ENCODE measurements around the gene TRPV5.

- TF ChIP-seq, protein P1, sequence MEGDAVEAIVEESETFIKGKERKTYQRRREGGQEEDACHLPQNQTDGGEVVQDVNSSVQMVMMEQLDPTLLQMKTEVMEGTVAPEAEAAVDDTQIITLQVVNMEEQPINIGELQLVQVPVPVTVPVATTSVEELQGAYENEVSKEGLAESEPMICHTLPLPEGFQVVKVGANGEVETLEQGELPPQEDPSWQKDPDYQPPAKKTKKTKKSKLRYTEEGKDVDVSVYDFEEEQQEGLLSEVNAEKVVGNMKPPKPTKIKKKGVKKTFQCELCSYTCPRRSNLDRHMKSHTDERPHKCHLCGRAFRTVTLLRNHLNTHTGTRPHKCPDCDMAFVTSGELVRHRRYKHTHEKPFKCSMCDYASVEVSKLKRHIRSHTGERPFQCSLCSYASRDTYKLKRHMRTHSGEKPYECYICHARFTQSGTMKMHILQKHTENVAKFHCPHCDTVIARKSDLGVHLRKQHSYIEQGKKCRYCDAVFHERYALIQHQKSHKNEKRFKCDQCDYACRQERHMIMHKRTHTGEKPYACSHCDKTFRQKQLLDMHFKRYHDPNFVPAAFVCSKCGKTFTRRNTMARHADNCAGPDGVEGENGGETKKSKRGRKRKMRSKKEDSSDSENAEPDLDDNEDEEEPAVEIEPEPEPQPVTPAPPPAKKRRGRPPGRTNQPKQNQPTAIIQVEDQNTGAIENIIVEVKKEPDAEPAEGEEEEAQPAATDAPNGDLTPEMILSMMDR (IDR thresholded peaks at IDR 0.05; ENCODE audit: poor library complexity), result no peak
- no peak for TF ChIP-seq EZH2 (IDR thresholded peaks at IDR 0.05; ENCODE audit: borderline replicate concordance)
Observed at GRCh38 chr7:142874837-142875236, 58.7 kb downstream of the TRPV5 start.

Measured in hepatocyte (in vitro differentiated cells).